SK-N-SH treated with all-trans-retinoic acid at 6 μM for 48 hours (cell line): ENCODE results near the gene SUMO3.

Experiments
- ATAC-seq: fragments of 200-7000 bp; cut with Tn5 transposase; 3 replicates; pipeline ENCODE4 v1.9.1; 2020; ENCODE audit warnings: mild to moderate bottlenecking, moderate library complexity
- ARNTL ChIP-seq: fragments of 450-650 bp; formaldehyde crosslinking; IDR thresholded peaks from 2 replicates; pipeline ENCODE4 v1.5.0; 2020; ENCODE audit warnings: low read depth, mild to moderate bottlenecking, moderate library complexity, borderline replicate concordance
- BACH2 ChIP-seq: fragments of 250-450 bp; sonication (Bioruptor Pico); IDR thresholded peaks from 2 replicates; pipeline ENCODE4 v1.9.0; 2021; ENCODE audit warnings: mild to moderate bottlenecking, borderline replicate concordance
- CSDC2 ChIP-seq: fragments of 250-450 bp; sonication (Bioruptor Pico); IDR thresholded peaks from 2 replicates; pipeline ENCODE4 v1.5.0; 2020; ENCODE audit warnings: mild to moderate bottlenecking, moderate library complexity
- GLIS3 ChIP-seq: fragments of 250-450 bp; sonication (Bioruptor Pico); IDR thresholded peaks from 2 replicates; pipeline ENCODE4 v1.5.0; 2020; ENCODE audit warnings: mild to moderate bottlenecking, moderate library complexity
- ISL1 ChIP-seq: fragments of 250-450 bp; sonication (Bioruptor Pico); IDR thresholded peaks from 2 replicates; pipeline ENCODE4 v2.1.2; 2022; ENCODE audit warnings: mild to moderate bottlenecking, moderate library complexity
- OSR1 ChIP-seq: fragments of 250-450 bp; sonication (Bioruptor Pico); IDR thresholded peaks from 2 replicates; pipeline ENCODE4 v1.8.0; 2022; ENCODE audit warnings: moderate library complexity, mild to moderate bottlenecking, inconsistent platforms
- PPARA ChIP-seq: fragments of 250-450 bp; sonication (Bioruptor Pico); IDR thresholded peaks from 2 replicates; pipeline ENCODE4 v1.5.0; 2020; ENCODE audit warnings: mild to moderate bottlenecking, borderline replicate concordance
- RARB ChIP-seq: fragments of 250-450 bp; sonication (Bioruptor Pico); IDR thresholded peaks from 2 replicates; pipeline ENCODE4 v1.8.0; 2021; ENCODE audit warnings: mild to moderate bottlenecking, moderate library complexity
- SNAI2 ChIP-seq: fragments of 250-450 bp; sonication (Bioruptor Pico); IDR thresholded peaks from 2 replicates; pipeline ENCODE4 v1.5.0; 2020; ENCODE audit warnings: mild to moderate bottlenecking, moderate library complexity
- TCF4 ChIP-seq: fragments of 250-450 bp; sonication (Bioruptor Pico); IDR thresholded peaks from 2 replicates; pipeline ENCODE4 v1.8.0; 2021; ENCODE audit warnings: mild to moderate bottlenecking, moderate library complexity, borderline replicate concordance
- TOX ChIP-seq: fragments of 250-450 bp; sonication (Bioruptor Pico); IDR thresholded peaks from 2 replicates; pipeline ENCODE4 v1.8.0; 2021; ENCODE audit warnings: mild to moderate bottlenecking, moderate library complexity, borderline replicate concordance
- ZC3H10 ChIP-seq: fragments of 250-450 bp; sonication (Bioruptor Pico); IDR thresholded peaks from 2 replicates; pipeline ENCODE4 v1.5.1; 2021; ENCODE audit warnings: mild to moderate bottlenecking, moderate library complexity
- ZFP3 ChIP-seq: fragments of 250-450 bp; sonication (Bioruptor Pico); IDR thresholded peaks from 2 replicates; pipeline ENCODE4 v1.5.0; 2020; ENCODE audit warnings: mild to moderate bottlenecking, moderate library complexity
- ZFP30 ChIP-seq: fragments of 450-650 bp; formaldehyde crosslinking; IDR thresholded peaks from 2 replicates; pipeline ENCODE4 v1.5.0; 2022; ENCODE audit warnings: mild to moderate bottlenecking, moderate library complexity
- ZNF70 ChIP-seq: fragments of 450-650 bp; formaldehyde crosslinking; IDR thresholded peaks from 2 replicates; pipeline ENCODE4 v1.5.0; 2020; ENCODE audit warnings: mild to moderate bottlenecking, moderate library complexity
- ZNF8 ChIP-seq: fragments of 450-650 bp; formaldehyde crosslinking; IDR thresholded peaks from 2 replicates; pipeline ENCODE4 v1.5.0; 2020; ENCODE audit warnings: mild to moderate bottlenecking, moderate library complexity
- TF ChIP-seq, protein P1 (sequence below): fragments of 250-450 bp; sonication (Bioruptor Pico); IDR thresholded peaks from 2 replicates; pipeline ENCODE4 v1.8.0; 2021; ENCODE audit warnings: low read depth, mild to moderate bottlenecking, moderate library complexity, borderline replicate concordance
- TF ChIP-seq, protein P2 (sequence below): fragments of 250-450 bp; sonication (Bioruptor Pico); IDR thresholded peaks from 2 replicates; pipeline ENCODE4 v1.5.0; 2020; ENCODE audit warnings: mild to moderate bottlenecking, moderate library complexity
- TF ChIP-seq, protein P3 (sequence below): fragments of 250-450 bp; sonication (Bioruptor Pico); IDR thresholded peaks from 2 replicates; pipeline ENCODE4 v1.5.1; 2021; ENCODE audit warnings: mild to moderate bottlenecking, moderate library complexity

SUMO3 gene

DNA sequence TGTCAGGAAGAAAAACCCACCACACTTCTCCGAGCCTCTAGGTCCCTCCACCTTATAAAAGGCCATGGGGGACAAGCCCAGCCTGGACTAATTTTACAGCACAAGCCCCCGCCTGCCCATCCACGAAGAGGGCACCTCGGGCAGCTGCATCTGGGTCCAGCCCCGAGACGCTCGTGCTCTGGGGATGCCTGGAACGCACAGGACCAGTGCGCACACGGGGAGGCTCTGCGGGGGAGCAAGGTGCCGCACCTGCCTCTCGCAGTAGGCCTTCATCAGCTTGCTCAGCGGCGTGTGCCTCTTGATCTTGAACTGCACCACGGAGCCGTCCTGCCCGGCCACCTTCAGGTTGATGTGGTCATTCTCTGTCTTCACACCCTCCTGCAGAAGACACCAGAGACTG, 4.1 kb downstream of the SUMO3 start:
- TF ChIP-seq, protein P1, sequence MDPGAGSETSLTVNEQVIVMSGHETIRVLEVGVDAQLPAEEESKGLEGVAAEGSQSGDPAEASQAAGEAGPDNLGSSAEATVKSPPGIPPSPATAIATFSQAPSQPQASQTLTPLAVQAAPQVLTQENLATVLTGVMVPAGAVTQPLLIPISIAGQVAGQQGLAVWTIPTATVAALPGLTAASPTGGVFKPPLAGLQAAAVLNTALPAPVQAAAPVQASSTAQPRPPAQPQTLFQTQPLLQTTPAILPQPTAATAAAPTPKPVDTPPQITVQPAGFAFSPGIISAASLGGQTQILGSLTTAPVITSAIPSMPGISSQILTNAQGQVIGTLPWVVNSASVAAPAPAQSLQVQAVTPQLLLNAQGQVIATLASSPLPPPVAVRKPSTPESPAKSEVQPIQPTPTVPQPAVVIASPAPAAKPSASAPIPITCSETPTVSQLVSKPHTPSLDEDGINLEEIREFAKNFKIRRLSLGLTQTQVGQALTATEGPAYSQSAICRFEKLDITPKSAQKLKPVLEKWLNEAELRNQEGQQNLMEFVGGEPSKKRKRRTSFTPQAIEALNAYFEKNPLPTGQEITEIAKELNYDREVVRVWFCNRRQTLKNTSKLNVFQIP (CRISPR knock-in tag) = no peak
- TF ChIP-seq ZFP30 (CRISPR knock-in tag) = no peak
- no peak for TF ChIP-seq ISL1 (CRISPR knock-in tag)
- TF ChIP-seq SNAI2 (CRISPR knock-in tag) = no peak
- TF ChIP-seq OSR1 (CRISPR knock-in tag) = no peak
- no peak for TF ChIP-seq TCF4
- TF ChIP-seq, all 23 proteins: peak for 0

DNA sequence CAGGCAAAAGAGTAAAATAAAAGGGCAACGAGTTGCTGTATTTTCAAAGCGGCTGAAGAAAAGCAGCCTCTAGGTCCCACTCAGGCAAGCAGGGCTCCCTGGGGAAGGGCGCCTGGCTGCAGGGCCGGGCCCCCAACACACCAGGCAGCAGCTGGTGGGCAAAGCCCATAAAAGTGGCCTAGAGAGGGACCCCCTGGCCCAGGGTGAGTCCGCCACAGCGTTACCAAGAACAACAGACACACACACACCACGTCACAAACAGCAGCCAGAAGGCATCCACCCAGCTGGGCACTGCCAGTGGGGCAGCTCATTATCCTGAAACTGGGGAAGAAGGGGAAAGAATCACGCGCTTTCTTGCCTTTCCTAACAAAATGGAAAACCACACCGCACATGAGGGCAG, 4.7 kb downstream of the SUMO3 start:
- TF ChIP-seq TOX (CRISPR knock-in tag) = no peak
- no peak for TF ChIP-seq GLIS3
- no peak for TF ChIP-seq ARNTL (CRISPR knock-in tag)
- TF ChIP-seq ISL1 (CRISPR knock-in tag) = no peak
- no peak for TF ChIP-seq RARB
- ATAC-seq = no peak

More for the DNA sequence above, 4.1 kb downstream of the SUMO3 start:
- ATAC-seq = no peak

DNA sequence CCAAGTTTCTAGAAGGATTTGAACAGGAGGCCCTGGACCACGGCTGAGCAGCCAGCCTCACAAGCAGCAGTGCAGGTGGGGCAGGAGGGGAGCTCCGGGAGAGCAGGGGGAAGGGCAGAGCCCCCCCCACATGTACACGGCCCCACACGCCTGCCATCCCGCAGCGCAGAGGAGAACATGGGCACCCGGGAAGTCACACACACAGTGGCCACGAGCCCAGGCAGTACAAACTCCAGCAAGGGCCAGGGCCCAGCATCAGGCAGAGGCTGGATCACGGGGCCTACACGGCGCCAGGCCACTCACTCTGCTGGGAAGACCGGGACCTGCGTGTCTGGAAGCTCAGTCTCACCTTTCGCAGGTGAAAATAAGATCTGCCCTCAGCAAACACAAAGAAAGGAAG, 5.2 kb downstream of the SUMO3 start:
- TF ChIP-seq RARB = no peak
- no peak for TF ChIP-seq ZNF8 (CRISPR knock-in tag)
- no peak for ATAC-seq

DNA sequence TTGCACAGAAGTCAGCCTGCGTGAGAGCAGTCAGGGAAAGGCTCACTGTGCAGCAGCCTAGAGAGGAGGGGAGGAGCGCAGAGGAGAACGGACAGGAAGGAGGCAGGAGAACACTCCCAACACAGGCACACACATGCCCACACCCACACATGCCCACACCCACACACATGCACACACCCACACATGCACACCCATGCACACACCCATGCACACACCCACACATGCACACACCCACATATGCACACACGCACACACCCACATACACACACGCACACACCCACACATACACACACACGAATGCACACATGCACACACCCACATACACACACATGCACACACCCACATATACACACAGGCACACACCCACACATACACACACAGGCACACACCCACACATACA, 7.1 kb downstream of the SUMO3 start:
- ATAC-seq = no peak
- TF ChIP-seq, protein P2, sequence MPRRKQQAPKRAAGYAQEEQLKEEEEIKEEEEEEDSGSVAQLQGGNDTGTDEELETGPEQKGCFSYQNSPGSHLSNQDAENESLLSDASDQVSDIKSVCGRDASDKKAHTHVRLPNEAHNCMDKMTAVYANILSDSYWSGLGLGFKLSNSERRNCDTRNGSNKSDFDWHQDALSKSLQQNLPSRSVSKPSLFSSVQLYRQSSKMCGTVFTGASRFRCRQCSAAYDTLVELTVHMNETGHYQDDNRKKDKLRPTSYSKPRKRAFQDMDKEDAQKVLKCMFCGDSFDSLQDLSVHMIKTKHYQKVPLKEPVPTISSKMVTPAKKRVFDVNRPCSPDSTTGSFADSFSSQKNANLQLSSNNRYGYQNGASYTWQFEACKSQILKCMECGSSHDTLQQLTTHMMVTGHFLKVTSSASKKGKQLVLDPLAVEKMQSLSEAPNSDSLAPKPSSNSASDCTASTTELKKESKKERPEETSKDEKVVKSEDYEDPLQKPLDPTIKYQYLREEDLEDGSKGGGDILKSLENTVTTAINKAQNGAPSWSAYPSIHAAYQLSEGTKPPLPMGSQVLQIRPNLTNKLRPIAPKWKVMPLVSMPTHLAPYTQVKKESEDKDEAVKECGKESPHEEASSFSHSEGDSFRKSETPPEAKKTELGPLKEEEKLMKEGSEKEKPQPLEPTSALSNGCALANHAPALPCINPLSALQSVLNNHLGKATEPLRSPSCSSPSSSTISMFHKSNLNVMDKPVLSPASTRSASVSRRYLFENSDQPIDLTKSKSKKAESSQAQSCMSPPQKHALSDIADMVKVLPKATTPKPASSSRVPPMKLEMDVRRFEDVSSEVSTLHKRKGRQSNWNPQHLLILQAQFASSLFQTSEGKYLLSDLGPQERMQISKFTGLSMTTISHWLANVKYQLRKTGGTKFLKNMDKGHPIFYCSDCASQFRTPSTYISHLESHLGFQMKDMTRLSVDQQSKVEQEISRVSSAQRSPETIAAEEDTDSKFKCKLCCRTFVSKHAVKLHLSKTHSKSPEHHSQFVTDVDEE (CRISPR knock-in tag) = no peak
- TF ChIP-seq BACH2 (CRISPR knock-in tag) = no peak
- TF ChIP-seq SNAI2 (CRISPR knock-in tag) = no peak
- TF ChIP-seq, protein P3, sequence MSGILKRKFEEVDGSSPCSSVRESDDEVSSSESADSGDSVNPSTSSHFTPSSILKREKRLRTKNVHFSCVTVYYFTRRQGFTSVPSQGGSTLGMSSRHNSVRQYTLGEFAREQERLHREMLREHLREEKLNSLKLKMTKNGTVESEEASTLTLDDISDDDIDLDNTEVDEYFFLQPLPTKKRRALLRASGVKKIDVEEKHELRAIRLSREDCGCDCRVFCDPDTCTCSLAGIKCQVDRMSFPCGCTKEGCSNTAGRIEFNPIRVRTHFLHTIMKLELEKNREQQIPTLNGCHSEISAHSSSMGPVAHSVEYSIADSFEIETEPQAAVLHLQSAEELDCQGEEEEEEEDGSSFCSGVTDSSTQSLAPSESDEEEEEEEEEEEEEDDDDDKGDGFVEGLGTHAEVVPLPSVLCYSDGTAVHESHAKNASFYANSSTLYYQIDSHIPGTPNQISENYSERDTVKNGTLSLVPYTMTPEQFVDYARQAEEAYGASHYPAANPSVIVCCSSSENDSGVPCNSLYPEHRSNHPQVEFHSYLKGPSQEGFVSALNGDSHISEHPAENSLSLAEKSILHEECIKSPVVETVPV (CRISPR knock-in tag) = no peak
- TF ChIP-seq PPARA (CRISPR knock-in tag) = no peak
- no peak for TF ChIP-seq CSDC2 (CRISPR knock-in tag)
- TF ChIP-seq ARNTL (CRISPR knock-in tag) = no peak

DNA sequence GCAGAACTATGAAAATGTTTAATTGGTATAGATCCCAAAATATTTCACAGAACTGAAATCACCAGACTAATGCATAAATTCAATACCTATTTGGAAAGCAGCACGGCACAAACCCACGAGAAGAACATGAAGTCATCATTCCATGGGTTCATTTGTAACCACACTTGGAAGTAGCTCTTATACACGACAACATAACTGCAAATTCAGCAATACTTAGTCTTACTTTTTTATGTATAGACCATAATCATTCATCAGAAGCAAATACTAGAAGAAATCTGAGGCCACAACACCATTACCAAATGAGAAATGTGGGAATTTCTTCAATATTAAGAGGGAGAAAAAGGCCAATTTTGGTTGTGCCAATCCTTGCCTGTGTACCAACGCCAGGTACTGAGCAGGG, 12.0 kb downstream of the SUMO3 start:
- TF ChIP-seq ZFP3 (no peak), ZNF70 (CRISPR knock-in tag) (no peak), PPARA (CRISPR knock-in tag) (no peak), TOX (CRISPR knock-in tag) (no peak), ZC3H10 (CRISPR knock-in tag) (no peak)
- ATAC-seq = no peak

DNA sequence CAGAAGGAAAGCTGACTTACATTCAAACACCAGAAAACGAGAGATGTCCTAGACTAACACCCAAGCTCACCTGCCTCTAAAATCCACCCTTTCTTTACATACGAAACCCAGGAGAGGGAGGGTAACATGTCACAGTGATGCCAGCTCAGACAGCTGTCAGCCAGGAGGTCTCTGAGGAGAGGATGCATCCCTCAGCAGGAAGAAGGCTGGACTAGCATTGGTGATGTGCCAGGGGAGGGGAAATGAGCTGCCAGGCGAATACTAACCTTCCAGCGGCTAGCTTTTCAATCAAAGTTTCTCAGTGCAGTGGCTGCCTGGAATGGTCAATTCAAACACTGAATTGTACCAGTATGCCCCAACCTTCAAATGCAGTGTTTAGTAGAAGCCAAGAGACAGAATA, 12.6 kb downstream of the SUMO3 start:
- ATAC-seq = no peak
- no peak for TF ChIP-seq RARB
- TF ChIP-seq TOX (CRISPR knock-in tag) = no peak
- TF ChIP-seq, protein P2 (CRISPR knock-in tag) = no peak
- no peak for TF ChIP-seq OSR1 (CRISPR knock-in tag)
- TF ChIP-seq, protein P3 (CRISPR knock-in tag) = no peak
